Measurements from ENCODE around the gene MUC4. TPM values are rescaled to one million over a fixed set of nuclear protein-coding genes. Genes with fewer than 3 reads are reported as not detected.
A peak's percentile ranks its signal among the peaks of the same experiment; 100 is the strongest.

MUC4 gene
- polyA plus RNA-seq, 3 donors: not detected

DNA sequence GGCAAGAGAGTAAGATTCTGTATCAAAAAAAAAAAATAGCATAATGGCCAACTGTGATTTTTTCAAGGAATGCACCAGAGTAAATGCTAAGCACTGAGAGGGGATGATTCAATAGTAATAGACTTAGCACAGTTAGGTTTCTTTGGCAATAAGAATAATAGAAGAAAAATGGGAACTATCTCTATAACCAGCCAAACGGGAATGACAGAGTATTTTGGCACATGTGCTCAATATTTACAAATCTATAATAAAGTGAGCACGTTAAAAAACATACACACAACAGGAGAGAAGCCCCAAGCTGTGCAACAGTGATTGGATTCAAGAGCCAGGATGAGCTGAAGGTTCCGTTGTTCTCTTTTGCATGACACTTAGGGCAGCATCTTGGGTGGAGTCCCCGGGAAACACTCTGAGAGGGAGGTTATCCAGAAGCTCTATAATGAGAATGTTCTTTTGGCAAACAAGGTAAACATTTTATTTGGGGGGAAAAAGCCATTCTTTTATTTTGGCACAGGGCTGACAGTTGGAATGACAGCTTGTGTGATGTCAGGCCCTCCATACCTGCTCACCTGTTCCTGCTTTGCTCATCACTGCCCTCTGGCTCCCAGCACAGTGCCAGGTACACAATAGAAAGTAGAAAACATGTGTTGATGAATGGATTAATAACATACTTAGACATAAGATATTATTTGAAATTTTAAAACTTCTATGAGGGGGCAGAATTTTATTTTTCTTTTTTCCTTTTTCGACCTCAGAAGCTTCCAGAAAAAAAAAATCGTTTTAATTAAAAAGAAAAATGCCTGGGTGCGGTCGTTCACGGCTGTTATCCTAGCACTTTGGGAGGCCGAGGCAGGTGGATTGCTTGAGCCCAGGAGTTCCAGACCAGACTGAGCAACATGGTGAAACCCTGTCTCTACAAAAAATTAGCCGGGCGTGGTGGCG, 44.0 kb upstream of the MUC4 start:
- H3K27me3 Mint-ChIP-seq (ENCODE audit: low read depth in 3 of 3): peaks cover 26 to 47% (median 35%) of the 10 kb centered on the region in 3 donors
- intact Hi-C loops (cut with micrococcal nuclease): no loop called here
- DNase-seq: no peak
- H3K9me3 ChIP-seq (replicated peaks in 1 of 2; ENCODE audit: control insufficient read depth in 1 of 2, insufficient read depth in 1 of 2, low read length in 2 of 2): no peaks in the 10 kb centered on the region
- WGBS (ENCODE audit: insufficient coverage): 93% methylated on average over 8 of the region's 13 CpGs
- peaks cover 4 to 10% of the 10 kb centered on the region in 2 donors for H3K4me1 ChIP-seq (ENCODE audit: control insufficient read depth in 1 of 2, insufficient read depth in 2 of 2, low read length in 2 of 2)
- H3K9me3 Mint-ChIP-seq: peaks cover 0 to 3% (median 0%) of the 10 kb centered on the region in 7 donors
- H3K36me3 ChIP-seq (replicated peaks in 1 of 2; ENCODE audit: control insufficient read depth in 1 of 2, insufficient read depth in 2 of 2, low read length in 2 of 2): no peaks in the 10 kb centered on the region
- no peaks in the 10 kb centered on the region for H4K20me1 ChIP-seq (ENCODE audit: insufficient read depth, low read length)
- H3K4me3 Mint-ChIP-seq: peak overlapping the region in 1 of 2 donors; percentile 55
- no peak for TF ChIP-seq CTCF (IDR thresholded peaks at IDR 0.05)
- peaks cover 21% of the 10 kb centered on the region for H3K4me1 Mint-ChIP-seq
- no peak overlapping the region for H3K27ac Mint-ChIP-seq
- H3K36me3 Mint-ChIP-seq: no peaks in the 10 kb centered on the region
- no peak overlapping the region for H3K4me2 ChIP-seq (replicated peaks; ENCODE audit: extremely low read depth, low read length, poor library complexity, severe bottlenecking)
- H2AFZ ChIP-seq (ENCODE audit: insufficient read depth, low read depth, low read length, poor library complexity, severe bottlenecking): no peak overlapping the region
- no peak overlapping the region for H3K4me3 ChIP-seq (replicated peaks in 1 of 3; ENCODE audit: low read depth in 2 of 3, low read length in 3 of 3)
- no peak overlapping the region for H3K9ac ChIP-seq (ENCODE audit: insufficient read depth, low read length, poor library complexity, severe bottlenecking)
- no peak overlapping the region for H3K27ac ChIP-seq (ENCODE audit: low read depth in 1 of 2, low read length in 2 of 2)
- H3K27me3 ChIP-seq (ENCODE audit: control insufficient read depth in 2 of 2, insufficient read depth in 2 of 2, low read length in 2 of 2): peaks cover 2 to 22% of the 10 kb centered on the region in 2 donors
- no peaks in the 10 kb centered on the region for H3K79me2 ChIP-seq (ENCODE audit: insufficient read depth, low read length)

GRCh38 chr3:195854628-195855294, 43.0 kb upstream of the MUC4 start:
- Mint-ChIP-seq H3K36me3 (no peaks in the 10 kb centered on the region), H3K27ac (peak overlapping the region in 1 of 7 donors; percentile 40), H3K4me3 (no peak overlapping the region), H3K9me3 (peaks cover 0 to 3% (median 0%) of the 10 kb centered on the region in 7 donors), H3K4me1 (peaks cover 20% of the 10 kb centered on the region), H3K27me3 (ENCODE audit: low read depth in 3 of 3) (peaks cover 24 to 39% (median 30%) of the 10 kb centered on the region in 3 donors)
- Histone ChIP-seq H2AFZ (ENCODE audit: insufficient read depth, low read depth, low read length, poor library complexity, severe bottlenecking) (no peak overlapping the region), H3K4me2 (replicated peaks; ENCODE audit: extremely low read depth, low read length, poor library complexity, severe bottlenecking) (no peak overlapping the region), H3K79me2 (ENCODE audit: insufficient read depth, low read length) (no peaks in the 10 kb centered on the region), H3K4me3 (replicated peaks in 1 of 3; ENCODE audit: low read depth in 2 of 3, low read length in 3 of 3) (no peak overlapping the region), H3K27ac (ENCODE audit: low read depth in 1 of 2, low read length in 2 of 2) (no peak overlapping the region), H4K20me1 (ENCODE audit: insufficient read depth, low read length) (no peaks in the 10 kb centered on the region), H3K27me3 (ENCODE audit: control insufficient read depth in 2 of 2, insufficient read depth in 2 of 2, low read length in 2 of 2) (peaks cover 2 to 22% of the 10 kb centered on the region in 2 donors), H3K9me3 (replicated peaks in 1 of 2; ENCODE audit: control insufficient read depth in 1 of 2, insufficient read depth in 1 of 2, low read length in 2 of 2) (no peaks in the 10 kb centered on the region), H3K9ac (ENCODE audit: insufficient read depth, low read length, poor library complexity, severe bottlenecking) (no peak overlapping the region), H3K36me3 (replicated peaks in 1 of 2; ENCODE audit: control insufficient read depth in 1 of 2, insufficient read depth in 2 of 2, low read length in 2 of 2) (no peaks in the 10 kb centered on the region), H3K4me1 (ENCODE audit: control insufficient read depth in 1 of 2, insufficient read depth in 2 of 2, low read length in 2 of 2) (peaks cover 4 to 10% of the 10 kb centered on the region in 2 donors)
- intact Hi-C loops (cut with micrococcal nuclease): no loop called here
- 52% methylated on average over 3 of the region's 9 CpGs for WGBS (ENCODE audit: insufficient coverage)
- DNase-seq: no peak
- TF ChIP-seq CTCF (IDR thresholded peaks at IDR 0.05): no peak

All from CD14-positive monocyte (primary cell).